ENCODE results near the gene UBA3. TPM values are rescaled to one million over a fixed set of nuclear protein-coding genes. Genes with fewer than 3 reads are reported as not detected.

UBA3 gene
- total RNA-seq, 1 donor from 2014 or later = 55.6 TPM

DNA sequence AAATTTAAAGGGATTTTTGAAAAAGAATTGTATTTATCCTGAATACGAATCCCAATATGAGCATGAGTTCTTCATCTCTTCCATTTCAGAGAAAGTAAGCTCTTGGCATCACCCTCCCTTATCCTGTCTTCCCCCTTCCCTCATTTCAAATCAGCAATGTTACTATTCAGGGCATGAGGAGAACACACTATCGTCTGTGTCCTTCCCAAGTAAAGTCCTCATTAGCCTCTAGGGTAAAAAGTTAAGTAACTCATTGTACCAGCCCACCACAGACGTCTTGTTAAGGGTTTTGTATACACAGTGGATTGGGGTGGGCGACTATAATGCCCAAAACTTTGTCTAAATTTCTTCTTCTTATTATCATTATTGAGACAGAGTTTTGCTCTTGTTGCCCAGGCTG lies 19.4 kb upstream of the UBA3 start:
- DNase-seq (ENCODE audit: low read depth in 2 of 2) = no peak

- no peak for DNase-seq (ENCODE audit: low read depth in 2 of 2)
These were observed 17.4 kb upstream of the UBA3 start for GRCh38 chr3:69097407-69098086.

DNA sequence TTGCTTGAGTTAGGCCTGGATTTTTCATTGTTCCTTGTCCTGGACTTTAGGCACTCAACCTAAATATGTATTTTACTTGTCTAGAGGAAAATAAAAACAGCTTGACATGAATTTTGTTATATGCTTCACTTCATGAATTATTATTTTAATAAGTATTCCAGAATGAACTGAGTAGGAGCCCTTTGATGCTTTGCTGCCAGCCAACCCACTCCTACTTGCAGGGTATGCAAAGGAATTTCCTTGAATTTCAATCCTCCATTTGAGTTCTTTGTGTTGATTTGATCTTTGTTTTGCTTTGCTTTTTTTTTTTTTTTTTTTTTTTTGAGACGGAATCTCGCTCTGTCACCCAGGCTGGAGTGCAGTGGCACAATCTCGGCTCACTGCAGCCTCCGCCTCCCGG lies 16.1 kb upstream of the UBA3 start:
- no peak for DNase-seq (ENCODE audit: low read depth in 2 of 2)

- no peak for DNase-seq (ENCODE audit: low read depth in 2 of 2)
These were observed 15.5 kb upstream of the UBA3 start for GRCh38 chr3:69095636-69096035.

- DNase-seq (ENCODE audit: low read depth in 2 of 2) = peak in 1 of 2 donors; percentile 42
These were observed 14.5 kb upstream of the UBA3 start for GRCh38 chr3:69094467-69095205.

GRCh38 chr3:69092030-69092516 lies 11.9 kb upstream of the UBA3 start:
- DNase-seq (ENCODE audit: low read depth in 2 of 2) = peak in 1 of 2 donors; percentile 66

- no peak for DNase-seq (ENCODE audit: low read depth in 2 of 2)
These were observed 11.3 kb upstream of the UBA3 start for GRCh38 chr3:69091389-69092029.

GRCh38 chr3:69090021-69090420 lies 9.9 kb upstream of the UBA3 start:
- peak; percentile 68 to 74 for DNase-seq (ENCODE audit: low read depth in 2 of 2)

- peak in 1 of 2 donors; percentile 60 for DNase-seq (ENCODE audit: low read depth in 2 of 2)
These were observed 7.9 kb upstream of the UBA3 start for GRCh38 chr3:69088063-69088462.

- no peak for DNase-seq (ENCODE audit: low read depth in 2 of 2)
These were observed 7.0 kb upstream of the UBA3 start for GRCh38 chr3:69087030-69087791.

DNA sequence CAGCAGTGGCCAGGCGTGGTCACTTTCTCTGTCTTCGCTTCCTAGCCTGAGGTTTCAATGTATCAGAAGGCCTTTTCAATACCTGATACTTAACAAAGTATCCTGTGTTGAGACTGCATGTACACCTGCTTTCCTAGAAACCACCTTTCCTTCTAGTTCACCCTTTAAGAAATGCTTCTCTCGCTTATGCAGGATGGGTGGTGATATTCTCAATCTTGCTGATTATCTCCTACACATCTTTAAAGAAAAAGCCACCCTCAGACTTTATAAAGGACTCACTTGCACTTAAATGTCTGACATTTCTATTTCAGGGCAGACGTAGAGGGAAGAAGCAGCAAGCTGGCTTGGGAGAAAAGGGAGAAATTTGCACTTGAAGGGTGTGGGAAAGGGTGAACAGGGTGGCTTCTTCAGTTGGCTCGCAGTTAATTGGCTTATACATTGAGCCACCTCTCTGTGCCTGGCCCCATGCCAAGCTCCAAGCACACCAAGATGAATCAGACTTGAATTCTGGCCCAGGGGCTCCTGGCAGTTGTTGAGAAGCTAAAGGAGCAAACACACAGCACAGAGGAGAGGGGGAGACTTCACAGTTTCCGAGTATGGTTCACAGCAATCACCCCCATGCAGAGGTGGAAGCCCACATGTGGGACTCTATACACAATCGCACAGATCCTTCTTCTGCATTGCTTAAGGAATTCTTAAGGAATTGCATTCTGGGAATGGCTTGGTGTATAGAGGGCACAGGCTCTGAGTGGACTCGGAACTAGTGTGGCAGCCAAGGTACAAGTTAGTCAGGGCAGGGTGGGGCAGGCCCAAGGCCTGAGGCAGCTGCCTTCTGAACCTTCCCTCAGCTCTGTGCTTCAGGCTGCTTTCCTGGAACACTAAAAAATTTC lies 5.9 kb upstream of the UBA3 start:
- DNase-seq (ENCODE audit: low read depth in 2 of 2) = peak; percentile 77 to 95

DNA sequence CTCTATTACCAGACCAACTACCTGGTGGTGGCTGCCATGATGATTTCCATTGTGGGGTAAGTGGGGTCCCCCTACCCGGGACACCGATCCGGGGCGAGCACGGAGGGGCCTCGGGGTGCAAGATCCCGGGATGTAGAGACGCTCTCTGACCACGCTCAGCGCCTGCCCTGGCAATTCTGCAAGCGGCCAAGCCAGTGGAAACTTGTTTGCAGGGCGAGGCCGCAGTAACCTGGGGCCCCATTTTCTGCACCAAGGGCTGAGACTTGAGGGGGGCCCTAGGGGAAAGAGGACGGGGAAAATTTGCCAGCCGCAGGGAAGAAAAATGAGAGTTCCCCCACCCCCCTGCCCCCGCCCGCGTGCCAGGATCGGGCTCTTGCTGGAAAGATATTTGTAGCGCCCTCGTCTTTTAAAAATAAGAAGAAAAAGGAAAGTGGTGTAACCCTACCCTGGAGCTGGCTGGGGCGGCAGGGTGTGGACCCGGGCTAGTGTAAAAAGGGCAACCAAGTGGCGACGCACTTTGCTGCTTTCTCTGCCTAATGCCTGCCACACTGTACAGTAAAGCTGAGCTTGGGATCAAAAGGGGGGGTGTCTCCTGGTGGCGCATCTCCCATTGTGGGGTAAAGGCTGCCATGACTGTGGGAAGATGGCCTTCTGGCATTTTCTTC lies 5.1 kb upstream of the UBA3 start:
- peak; percentile 31 to 35 for DNase-seq (ENCODE audit: low read depth in 2 of 2)

- DNase-seq (ENCODE audit: low read depth in 2 of 2) = peak; percentile 94 to 95
These were observed 4.4 kb upstream of the UBA3 start, which contains the start of gene ARL6IP5 for GRCh38 chr3:69084326-69085167. Gene ARL6IP5, plus strand, starts transcription at chr3:69084937. Its CDS starts 111 bp downstream, at chr3:69085048.

DNA sequence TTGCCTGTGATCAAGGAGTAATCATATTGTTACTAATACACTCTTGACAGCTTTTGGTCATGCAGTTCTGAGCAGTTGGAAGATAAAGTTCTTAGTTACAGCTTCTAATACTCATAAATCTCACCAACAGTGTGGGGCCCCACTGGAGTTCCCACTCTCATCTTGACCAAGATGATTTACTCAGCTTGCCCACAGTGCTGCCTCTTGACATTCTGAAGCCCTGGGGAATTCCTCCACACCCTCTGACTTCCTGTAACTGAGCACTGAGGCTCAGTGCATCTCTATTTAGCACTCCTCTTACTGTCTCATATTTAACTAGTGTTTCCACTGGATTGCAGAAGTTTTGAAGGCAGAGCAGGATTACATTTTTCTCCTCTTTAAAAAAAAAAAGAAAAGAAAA lies 2.6 kb upstream of the UBA3 start:
- DNase-seq (ENCODE audit: low read depth in 2 of 2) = peak; percentile 23 to 79

DNA sequence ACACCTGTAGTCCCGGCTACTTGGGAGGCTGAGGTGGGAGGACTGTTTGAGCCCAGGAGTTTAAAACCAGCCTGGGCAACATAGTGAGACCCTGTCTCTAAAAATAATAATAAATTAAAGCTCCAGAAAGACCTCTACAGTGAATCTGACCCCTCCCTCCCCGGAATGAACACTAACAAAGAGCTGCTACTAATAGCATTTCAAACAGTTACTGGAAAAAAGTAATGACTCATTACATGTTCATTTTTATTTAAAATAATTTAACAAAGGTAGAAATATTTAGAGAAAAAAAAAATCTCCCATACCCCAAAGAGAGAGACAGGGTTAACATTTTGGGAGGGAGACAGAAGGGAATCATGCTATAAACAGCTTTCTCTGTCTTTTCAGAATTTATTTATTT lies 2.2 kb upstream of the UBA3 start:
- peak in 1 of 2 donors; percentile 25 for DNase-seq (ENCODE audit: low read depth in 2 of 2)

DNA sequence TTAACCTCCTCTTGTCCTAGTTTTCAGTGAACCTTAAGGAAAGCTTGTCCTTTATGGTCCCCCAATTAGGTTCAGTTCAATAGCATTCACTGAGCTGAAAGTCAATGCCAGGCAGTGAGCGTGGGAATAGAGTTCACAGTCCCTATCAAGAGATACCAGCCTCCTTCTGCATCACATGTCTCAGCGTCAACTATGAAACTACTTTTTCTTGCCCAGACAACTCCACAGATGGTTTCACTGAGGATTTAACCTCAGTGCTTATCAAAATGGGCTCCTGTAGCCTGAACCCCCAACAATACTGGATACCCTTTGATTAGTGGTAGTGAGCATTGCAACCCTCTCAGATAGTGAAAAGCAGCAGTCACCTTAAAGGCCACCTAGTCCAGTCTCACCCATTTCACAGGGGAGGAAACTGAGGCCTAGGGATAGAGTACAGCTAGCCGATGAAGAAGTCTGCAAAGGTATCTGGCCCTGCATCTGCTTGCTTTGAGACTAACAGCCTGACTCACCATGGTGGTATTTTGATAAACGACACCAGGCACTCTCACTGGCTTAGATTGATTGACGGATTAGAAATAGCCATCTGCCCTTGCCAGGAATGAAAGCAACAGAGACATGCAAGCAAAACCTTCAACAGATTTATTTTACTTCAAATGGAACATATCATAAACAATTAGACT lies 1.6 kb upstream of the UBA3 start:
- peak; percentile 26 to 69 for DNase-seq (ENCODE audit: low read depth in 2 of 2)

GRCh38 chr3:69079269-69080159 lies 651 bp downstream of the UBA3 start:
- peak; percentile 11 to 28 for DNase-seq (ENCODE audit: low read depth in 2 of 2)

Measured in lung microvascular endothelial cell (primary cell).